Measurements from ENCODE around the gene KAZN. TPM values are rescaled to one million over a fixed set of nuclear protein-coding genes. Genes with fewer than 3 reads are reported as not detected.

KAZN gene
- total RNA-seq, 1 donor from 2014 or later = 33.5 TPM

DNA sequence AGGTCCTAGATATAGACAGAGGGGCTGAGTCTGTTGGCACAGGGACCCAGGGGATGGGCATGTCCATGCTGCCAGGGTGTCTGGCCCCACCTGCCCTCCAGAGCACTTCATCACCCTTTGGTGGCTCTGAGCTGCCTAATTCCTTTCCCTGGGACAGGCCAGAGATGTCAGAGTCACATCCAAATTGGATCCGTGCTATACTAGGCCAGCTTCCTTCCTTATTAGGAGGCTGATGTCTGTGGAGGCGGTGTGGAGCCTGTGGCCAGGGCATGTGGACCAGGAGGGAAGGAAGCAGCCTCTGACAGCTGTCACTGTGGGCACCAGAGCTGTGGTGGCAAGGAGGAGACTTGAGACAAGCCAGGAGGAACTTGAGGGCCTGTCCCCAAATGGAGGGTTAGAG, 477.3 kb downstream of the KAZN start:
- no peaks in the 10 kb centered on the region for H3K9me3 ChIP-seq
- H3K27ac ChIP-seq = no peak overlapping the region
- no peaks in the 10 kb centered on the region for H3K4me1 ChIP-seq
- no peak for DNase-seq
- intact Hi-C loops (cut with DNase I) = no loop called here
- H3K36me3 ChIP-seq = no peaks in the 10 kb centered on the region
- TF ChIP-seq, protein P1, sequence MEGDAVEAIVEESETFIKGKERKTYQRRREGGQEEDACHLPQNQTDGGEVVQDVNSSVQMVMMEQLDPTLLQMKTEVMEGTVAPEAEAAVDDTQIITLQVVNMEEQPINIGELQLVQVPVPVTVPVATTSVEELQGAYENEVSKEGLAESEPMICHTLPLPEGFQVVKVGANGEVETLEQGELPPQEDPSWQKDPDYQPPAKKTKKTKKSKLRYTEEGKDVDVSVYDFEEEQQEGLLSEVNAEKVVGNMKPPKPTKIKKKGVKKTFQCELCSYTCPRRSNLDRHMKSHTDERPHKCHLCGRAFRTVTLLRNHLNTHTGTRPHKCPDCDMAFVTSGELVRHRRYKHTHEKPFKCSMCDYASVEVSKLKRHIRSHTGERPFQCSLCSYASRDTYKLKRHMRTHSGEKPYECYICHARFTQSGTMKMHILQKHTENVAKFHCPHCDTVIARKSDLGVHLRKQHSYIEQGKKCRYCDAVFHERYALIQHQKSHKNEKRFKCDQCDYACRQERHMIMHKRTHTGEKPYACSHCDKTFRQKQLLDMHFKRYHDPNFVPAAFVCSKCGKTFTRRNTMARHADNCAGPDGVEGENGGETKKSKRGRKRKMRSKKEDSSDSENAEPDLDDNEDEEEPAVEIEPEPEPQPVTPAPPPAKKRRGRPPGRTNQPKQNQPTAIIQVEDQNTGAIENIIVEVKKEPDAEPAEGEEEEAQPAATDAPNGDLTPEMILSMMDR (IDR thresholded peaks at IDR 0.05) = no peak
- no peak overlapping the region for H3K4me3 ChIP-seq
- H3K27me3 ChIP-seq = no peaks in the 10 kb centered on the region
- ATAC-seq = peak; percentile 76

- DNase-seq (no peak), ATAC-seq (no peak)
- peak overlapping the region; percentile 2 for H3K27ac ChIP-seq
- TF ChIP-seq, protein P1 (IDR thresholded peaks at IDR 0.05) = no peak
- no peaks in the 10 kb centered on the region for H3K36me3 ChIP-seq
- H3K4me1 ChIP-seq = no peaks in the 10 kb centered on the region
- intact Hi-C loops (cut with DNase I) = no loop called here
- no peaks in the 10 kb centered on the region for H3K9me3 ChIP-seq
- H3K4me3 ChIP-seq = no peak overlapping the region
- H3K27me3 ChIP-seq = no peaks in the 10 kb centered on the region
These were observed 478.3 kb downstream of the KAZN start for GRCh38 chr1:15076807-15077206.

DNA sequence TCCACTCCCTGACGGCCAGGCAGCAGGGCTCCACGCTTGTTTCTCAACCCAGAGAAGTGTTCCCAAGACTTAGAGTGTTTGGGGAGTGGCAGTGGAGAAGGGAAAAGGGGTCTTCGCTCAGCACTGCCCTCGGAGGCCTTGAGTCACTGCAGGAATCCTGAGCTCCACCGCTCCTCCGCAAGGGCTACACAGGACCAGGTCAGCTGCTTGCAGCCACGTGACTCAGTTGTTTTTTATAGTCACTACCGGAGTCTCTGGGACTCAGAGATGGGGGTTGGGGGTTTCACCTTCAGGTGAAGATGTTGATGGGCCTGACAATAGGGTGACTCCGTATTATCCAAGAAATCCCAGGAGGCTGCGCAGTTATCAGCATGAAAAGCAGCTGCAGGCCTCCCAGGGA, 478.9 kb downstream of the KAZN start:
- H3K27ac ChIP-seq = no peak overlapping the region
- H3K27me3 ChIP-seq = no peaks in the 10 kb centered on the region
- no peaks in the 10 kb centered on the region for H3K9me3 ChIP-seq
- DNase-seq = no peak
- no peaks in the 10 kb centered on the region for H3K4me1 ChIP-seq
- no peaks in the 10 kb centered on the region for H3K36me3 ChIP-seq
- no peak overlapping the region for H3K4me3 ChIP-seq
- ATAC-seq = no peak
- intact Hi-C loops (cut with DNase I) = no loop called here
- TF ChIP-seq, protein P1 (IDR thresholded peaks at IDR 0.05) = no peak

GRCh38 chr1:15080328-15081007, 482.0 kb downstream of the KAZN start:
- no peaks in the 10 kb centered on the region for H3K9me3 ChIP-seq
- ATAC-seq (no peak), DNase-seq (no peak)
- TF ChIP-seq, protein P1 (IDR thresholded peaks at IDR 0.05) = no peak
- no peaks in the 10 kb centered on the region for H3K27me3 ChIP-seq
- H3K27ac ChIP-seq = no peak overlapping the region
- H3K4me1 ChIP-seq = no peaks in the 10 kb centered on the region
- no peaks in the 10 kb centered on the region for H3K36me3 ChIP-seq
- no peak overlapping the region for H3K4me3 ChIP-seq
- intact Hi-C loops (cut with DNase I) = no loop called here

DNA sequence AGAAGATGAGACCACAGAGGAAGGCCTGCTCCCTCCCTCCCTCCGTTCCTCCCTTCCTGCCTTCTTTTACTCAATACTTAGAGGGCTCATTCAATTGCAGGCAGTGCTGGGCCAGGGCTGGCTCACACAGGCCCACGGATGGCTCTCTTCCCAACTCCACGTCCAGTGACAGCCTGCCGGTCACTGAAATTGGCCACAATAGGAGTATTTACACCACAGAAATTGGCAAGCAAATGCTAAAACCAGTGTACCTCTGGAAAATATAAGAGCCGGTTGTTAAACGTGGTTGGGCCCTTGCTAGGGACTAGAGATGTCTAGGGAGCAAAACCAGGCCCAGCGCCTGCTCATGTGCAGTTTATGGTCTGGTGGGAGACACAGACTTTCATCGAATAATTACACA, 482.6 kb downstream of the KAZN start:
- TF ChIP-seq, protein P1 (IDR thresholded peaks at IDR 0.05) = no peak
- H3K9me3 ChIP-seq = no peaks in the 10 kb centered on the region
- DNase-seq = no peak
- no peak overlapping the region for H3K27ac ChIP-seq
- intact Hi-C loops (cut with DNase I) = no loop called here
- H3K27me3 ChIP-seq = no peaks in the 10 kb centered on the region
- H3K36me3 ChIP-seq = no peaks in the 10 kb centered on the region
- H3K4me3 ChIP-seq = no peak overlapping the region
- no peaks in the 10 kb centered on the region for H3K4me1 ChIP-seq
- ATAC-seq = peak; percentile 8

DNA sequence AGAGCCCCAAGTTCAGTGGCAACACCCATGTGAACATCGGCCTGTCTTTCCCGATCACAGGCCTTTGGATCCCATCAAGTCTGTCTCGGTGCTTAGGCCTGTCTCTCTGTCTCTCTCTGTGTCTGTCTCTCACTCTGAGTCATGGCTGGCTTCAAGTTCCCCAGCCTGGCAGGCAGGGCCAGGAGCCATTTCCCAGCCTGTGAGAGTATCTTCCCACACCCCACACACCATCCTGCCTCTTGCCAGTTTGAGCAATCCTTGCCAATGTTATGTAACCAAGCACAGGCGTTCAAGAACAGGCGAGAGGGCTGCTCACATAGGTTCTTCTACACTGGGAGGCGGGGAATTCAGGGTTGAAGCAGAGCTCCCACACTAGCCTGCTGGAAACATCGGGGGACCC, 485.1 kb downstream of the KAZN start:
- Histone ChIP-seq H3K27me3 (no peaks in the 10 kb centered on the region), H3K36me3 (no peaks in the 10 kb centered on the region), H3K4me1 (no peaks in the 10 kb centered on the region), H3K9me3 (no peaks in the 10 kb centered on the region), H3K4me3 (no peak overlapping the region), H3K27ac (no peak overlapping the region)
- ATAC-seq = peak; percentile 84
- intact Hi-C loops (cut with DNase I) = no loop called here
- no peak for DNase-seq
- TF ChIP-seq, protein P1 (IDR thresholded peaks at IDR 0.05) = no peak

Data from upper lobe of right lung (tissue), 1 donor.